D341Med (cell line): ENCODE data around the gene POU2AF1.

ENCODE experiments used
- DNase-seq: peaks from one replicate; pipeline ENCODE4 v3.0.0; 2012; ENCODE audit warnings: low spot score

The POU2AF1 gene, protein sequence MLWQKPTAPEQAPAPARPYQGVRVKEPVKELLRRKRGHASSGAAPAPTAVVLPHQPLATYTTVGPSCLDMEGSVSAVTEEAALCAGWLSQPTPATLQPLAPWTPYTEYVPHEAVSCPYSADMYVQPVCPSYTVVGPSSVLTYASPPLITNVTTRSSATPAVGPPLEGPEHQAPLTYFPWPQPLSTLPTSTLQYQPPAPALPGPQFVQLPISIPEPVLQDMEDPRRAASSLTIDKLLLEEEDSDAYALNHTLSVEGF

DNA sequence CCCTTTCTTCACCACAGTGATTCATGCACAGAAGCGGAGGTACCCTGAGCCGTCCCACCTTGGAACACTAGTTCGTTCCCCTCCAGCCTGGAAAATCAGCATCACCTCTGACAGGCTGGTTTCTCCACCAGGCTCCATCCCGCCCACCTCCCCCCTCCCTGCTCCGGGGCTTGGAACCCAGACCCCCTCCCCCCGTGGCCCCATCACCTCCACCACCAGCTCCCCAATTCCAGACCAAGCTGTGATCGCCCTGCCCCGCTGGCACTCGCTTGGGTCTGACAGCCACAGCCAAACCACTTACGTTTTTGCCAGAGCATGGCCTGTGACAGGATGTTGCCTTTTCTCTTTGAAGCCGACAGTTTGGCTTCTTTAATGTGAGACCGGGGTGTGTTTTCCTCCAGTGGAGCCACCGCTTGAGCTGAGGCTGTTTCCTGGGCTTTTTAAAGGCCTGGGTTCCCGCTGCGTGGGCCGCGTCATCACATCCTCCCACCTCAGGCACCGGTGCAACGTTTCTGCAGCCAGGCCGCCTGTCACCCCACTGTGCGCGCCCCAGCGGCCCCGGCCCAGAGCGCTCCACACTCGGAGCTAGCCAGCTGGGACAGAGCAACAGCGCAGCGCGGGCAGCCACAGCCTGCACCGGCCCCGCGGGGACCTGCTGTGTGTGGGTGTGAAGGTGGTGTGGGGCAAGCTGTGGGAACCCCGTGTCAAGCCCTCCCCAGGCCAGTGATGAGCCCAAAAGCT lies at the start of gene POU2AF1:
Gene POU2AF1 (minus strand): TSS at position 415 of the 741 bp plus-strand sequence. CDS start 98 bp downstream, at position 317.
- DNase-seq, result no peak

DNA sequence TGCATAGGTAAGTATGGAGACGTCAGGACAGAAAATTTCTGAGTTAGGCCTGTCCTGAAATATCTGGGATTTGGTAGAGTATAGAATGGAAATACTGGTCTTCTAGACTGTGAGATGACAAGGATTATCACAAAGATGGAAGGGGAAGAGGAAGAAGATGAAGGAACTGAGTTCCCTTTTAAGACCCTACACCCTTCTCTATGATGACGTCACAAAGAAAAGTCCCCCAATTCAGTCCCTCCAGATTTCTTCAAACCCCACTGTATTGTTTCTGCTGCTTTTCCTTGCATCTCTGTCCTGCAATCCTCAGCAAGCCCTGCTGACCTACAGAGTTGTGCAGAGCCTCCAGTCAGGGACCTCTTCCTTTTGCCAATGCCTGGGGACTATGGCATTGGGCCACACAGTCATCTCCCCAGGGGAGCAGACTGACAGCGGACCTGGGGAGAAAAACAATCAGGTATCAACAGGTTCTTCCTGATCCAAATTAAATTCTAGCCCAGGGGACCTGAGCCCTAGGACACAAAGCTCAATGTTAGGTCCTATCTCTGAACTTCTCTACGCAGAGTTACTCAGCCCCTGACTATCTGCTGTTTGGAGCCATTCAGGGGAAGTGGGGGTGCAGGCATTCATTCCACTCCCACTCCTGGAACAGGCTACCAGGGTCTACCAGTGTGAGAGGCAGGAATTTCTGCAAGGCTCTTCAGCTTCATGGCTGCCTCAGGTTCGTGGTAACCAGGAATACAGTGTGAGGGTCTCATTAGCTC lies 49.2 kb upstream of the POU2AF1 start:
- no peak for DNase-seq

DNA sequence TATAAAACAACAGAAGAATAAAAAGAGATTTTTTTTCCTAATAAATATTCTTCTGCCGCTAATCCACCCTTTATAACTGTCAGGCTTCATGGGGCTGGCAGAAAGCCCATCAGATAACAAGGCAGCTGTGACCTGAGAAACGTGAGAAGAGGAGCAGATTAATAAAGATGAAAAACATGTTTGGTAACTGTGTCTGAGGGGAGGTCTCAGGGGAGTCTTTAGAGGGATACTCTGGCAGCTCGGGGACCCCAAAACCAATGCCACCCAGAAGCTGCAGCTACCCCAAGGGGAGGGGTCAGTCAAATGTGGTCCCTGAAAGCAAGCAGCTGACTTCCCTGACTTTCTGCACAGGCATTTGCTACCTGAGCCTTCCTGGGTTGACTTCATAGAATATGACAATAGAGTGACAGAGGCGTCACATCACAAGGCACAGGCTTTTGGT lies 48.4 kb upstream of the POU2AF1 start:
- peak; percentile 39 for DNase-seq

DNA sequence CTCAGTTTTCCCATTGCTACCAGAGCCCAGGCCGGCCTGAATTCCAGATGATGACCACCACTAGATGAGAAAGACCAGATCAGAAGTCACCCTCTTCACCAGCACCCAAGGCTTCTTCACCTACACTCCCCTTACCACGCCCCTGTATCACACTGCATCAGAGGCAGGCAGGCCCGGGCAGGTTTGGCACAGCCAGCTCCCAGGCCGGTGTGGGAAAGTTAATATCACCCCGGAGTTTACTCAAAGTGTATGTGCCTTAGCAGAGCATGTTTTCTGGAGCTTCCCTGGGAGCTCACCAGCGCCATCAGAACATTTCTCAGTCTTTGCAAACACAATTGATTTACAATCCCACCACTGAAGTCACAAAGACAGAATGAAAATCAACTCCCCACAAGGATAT lies 47.5 kb upstream of the POU2AF1 start:
- no peak for DNase-seq

DNA sequence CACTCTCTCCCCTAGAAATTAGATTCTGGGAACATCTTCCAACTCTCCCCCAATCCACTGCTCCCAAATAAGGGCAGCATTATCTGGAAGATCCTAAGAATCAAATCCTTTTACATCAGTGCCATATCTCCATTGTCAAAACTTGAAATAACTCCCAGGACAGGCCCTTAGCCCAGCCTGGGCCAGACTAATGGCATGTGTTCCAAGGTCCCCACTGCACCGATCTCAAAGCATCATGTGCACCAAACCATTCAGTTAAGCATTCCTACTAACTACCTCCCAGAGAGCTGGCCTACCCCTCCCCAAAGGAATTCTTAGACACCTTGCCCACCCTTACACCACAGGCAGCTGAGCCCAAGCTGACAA lies 44.2 kb upstream of the POU2AF1 start:
- DNase-seq, result no peak

DNA sequence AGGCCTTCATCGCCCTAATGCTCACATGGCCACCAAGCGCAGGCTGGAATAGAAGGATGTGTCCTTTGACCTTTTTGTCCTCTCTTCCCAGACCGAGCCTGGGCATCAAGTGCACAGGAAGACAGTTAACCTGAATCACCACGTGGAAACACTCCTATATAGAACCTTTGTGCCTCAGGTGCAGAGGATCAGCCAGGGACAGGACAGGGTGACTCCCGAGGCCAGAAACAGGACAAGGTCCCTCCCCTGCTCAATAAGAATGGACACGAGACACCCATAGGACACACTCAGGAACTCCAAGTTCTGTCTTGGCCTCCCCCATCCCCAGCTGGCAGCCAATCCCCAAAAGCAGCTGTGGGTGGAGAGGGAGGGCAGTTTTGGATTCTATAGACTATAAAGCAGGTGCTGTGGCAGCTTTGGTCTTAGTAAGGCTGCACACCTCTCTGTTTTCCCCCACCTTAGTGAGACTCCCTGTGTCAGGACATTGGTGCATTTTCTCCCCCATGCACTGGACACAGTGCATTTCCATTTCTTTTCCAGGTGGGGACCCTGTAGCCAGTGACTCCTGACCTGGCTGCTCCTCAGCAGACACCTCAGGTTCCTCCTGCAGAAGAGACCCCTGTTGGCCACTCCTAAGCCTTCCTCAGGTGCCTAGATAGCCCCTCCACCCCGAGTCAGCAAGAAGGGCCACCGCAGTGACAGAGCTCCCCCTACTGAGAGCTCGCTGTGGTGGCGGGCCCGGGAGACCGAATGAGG lies 43.6 kb upstream of the POU2AF1 start:
- peak; percentile 74 for DNase-seq

DNA sequence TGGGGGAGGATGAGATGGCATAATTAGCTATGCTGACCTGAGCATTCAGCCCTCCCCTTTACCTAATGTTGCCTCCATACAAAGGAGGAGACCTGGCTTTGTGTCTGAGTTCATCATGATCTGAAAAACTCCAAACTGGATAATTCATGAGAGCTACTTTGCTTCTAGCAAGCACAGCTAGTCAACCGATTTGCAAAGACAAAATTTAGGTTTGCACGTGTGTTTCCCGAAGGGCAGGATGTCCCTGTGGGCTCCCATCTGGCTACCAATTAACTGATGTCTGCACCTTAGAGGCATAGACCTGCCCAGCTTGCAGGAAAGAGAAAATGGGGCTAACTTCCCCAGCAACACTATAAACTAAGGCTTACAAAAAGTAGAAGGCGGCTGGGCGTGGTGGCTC lies 42.2 kb upstream of the POU2AF1 start:
- DNase-seq, result no peak

DNA sequence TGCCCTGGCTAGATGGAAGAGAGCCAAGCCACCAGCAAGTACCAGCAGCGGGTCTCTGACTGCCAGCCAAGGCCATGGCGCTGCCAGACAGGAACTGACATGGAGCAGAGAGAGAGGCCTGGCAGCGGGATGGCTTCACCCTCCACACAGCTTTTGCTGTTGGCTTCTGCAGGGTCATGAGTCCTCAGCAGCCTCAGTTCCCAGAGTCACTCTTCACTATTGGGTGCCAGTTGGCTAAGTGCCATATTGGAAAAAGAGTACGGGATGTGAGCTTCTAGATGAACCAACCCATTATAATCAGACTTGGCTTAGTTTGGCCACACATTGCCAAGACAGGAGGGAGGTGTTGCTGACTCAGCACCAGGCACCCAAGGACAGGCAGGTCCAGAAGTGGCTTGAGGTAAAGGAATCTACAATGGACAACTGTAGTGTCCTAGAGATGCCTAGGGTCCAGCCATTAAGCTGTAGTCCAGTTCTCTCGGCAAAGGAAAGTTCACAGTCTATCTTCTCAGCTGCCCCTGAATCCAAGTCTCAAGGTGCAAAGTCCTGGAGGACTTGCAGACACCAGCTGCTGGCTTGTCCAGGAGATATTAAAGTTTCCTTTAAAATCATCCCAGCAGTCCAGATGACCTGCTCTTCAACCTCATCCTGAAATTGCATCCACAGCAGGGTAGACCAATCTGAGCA lies 40.7 kb upstream of the POU2AF1 start:
- no peak for DNase-seq

DNA sequence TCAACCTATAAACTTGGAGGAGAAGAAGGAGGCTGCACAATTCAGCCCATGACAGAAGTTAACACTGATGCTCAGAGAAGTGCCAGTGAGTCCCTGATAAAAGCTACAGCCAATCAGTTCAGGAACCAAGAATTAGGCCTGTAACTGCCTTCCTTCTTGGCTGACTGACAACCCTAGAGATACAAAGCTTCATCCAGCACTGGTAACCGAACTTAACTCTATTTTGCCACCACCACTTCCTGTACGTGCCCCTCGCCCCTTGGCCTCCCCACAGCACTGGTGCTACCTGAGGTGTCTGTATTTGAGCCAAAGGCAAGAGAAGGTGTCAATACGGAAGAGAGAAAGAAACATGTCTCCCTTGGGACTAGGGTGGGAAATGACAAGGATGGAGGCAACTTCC lies 40.1 kb upstream of the POU2AF1 start:
- DNase-seq, result no peak

DNA sequence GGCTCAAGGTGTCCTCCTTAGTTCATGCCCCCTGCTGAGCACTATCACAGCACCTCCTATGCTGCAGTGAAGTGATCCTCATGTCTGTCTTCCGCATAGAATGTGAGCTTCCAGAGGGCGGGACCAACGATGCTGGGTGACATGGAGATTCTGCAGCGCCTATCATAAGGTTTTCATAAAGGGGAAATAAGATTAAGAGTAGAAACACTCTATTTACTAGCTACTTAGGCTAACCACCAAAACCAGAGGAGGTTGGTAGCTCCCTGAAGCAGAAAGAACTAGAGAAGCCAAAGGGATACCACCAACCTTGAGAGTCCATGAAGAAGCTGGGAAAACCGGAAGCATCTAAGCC lies 39.3 kb upstream of the POU2AF1 start:
- no peak for DNase-seq

DNA sequence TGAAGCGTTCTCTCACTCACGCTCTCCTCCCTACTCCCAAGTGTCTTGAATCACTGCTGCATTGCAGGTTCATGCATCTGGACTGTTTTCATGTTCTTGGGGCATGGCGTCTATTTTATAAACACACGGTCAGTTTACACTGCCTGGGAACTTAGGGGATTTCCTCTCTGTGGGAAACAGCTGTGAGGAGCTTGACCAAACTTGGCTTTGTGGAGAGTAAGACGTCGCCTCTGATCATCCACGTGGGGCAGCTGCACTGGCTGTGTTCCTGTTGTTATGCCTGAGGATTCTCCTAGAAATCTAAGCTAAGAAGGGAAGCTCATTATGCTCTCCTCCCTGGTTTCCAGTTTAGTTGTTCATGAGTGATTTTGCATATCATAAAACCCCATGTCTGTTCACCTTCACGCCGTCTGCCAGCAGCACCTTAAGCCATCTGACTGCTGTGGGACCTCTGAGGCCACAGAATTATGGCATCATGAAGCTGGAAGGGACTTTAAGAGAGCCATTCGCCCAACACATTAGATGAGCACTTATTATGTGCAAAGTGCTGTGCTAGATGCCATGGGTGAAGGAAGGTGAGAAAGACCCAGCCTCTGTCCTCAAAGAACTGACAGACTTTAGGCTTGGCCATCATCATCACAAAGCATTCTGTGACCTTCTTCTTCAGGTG lies 38.8 kb upstream of the POU2AF1 start:
- no peak for DNase-seq

DNA sequence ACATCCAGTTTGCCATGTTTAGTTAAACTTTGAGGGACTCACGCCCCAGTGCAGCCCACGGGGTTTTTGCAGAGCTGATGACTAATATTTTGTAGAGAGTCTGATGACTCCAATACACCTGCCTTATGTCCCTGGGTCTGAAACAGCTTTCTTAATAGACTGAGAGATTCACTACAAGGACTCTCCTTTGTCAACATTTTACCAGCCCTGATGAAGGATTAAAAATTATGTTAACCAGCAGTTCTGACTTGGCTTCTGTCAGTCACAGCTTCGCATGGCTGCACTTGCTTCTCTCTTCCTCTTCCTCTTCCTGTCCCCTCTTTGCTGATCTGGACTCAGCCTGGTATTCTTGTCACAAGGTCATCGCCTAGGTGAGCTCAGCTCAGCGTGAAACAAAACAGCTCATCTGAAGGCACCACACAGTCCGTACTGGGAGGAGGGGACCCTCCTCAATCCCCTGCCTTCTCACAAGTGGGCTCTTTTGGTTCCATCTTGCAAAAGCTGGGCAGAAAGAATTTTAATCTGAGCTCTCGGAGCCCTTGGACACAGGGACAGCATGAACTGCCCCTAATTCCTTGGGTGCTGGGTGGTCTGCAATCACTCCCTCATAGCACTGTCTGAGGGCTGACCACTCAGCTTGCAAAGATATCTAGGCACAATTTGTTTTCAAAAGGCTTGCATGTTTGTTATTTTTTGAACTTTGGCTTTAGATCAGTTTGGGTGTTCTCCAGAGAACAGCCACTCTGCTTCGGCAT lies 38.1 kb upstream of the POU2AF1 start:
- no peak for DNase-seq

DNA sequence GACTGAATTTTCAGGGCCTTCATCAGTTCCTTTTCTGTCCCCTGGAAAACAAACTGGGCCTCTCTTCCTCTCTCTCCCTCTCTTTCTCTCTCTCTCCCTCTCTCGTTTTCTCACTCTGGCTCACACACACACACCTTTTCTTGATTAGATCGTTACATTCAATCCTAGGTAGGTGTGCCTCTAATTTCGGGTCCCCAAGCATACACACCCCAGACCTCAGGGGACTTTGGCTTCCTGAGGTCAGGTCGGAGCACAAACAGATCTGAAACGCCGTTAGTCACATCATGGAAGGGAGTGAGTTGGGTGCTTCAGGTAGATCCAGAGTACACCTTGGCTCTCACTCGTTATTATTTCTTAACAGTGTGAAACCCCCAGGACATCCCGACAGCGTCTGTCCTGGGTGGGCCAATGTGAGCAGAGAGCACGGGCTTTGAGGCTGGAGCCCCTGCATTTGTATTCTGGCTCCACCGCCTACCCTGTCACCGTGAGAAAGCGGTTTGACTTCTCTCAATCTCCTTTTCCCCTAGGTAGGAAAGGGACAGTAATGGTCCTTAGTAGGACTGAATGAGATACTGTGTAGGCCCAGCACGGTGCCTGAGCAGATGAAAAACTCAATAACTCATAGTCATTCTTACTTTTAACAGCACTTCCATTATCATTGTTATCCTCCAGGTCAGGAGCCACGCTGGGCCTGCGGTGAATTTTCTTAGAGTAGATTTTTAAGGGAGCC lies 37.3 kb upstream of the POU2AF1 start:
- DNase-seq, result no peak

DNA sequence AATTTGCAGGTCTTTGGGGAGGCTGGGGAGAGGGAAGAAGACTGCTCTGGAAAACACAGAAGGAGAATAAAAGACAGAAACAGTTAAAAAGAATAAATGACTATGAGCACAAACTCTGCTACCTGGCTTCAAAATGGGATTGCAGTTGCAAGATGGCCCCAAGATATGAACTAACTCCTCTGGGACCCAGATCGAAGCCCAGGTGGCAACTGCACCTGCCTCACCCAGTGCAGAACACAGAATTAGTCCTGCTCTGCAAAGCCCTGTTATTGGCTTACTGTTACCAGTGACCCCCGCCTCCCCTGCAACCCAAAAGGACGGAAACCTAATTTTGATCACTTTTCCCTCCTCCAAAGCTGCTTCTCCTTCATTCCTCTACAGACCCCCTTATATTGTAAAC lies 35.9 kb upstream of the POU2AF1 start:
- DNase-seq, result no peak

DNA sequence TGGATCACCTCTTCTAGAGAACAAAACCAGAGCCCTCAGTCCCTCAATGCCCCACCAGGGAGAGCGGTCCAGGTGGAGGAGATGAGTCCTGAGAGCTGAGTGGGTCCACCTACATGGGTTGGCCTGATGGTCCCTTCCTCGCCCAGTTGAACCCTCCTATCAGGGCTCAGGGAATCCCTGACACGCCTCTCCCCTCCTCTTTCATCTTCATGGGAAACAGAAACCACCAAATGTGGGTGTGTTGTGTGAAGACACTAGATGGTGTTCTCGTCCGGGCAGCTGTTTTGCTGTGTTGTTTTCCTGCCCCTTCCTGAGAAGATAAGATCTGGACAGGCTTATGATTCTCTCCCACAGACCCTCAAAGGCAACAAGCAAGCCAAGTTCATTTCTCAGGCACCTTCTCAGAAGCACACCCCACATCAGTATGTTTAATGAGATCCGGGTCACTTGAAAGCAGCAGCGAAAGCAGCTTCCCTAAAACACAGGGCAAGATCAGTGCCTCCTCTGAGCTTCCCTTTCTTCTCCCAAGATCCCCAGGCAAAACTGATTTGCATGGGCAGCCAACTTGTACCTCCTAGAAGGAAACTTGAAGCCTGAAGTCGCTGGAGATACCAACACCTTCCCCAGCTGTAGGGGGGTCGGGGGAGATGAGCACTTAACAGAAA lies 35.3 kb upstream of the POU2AF1 start:
- no peak for DNase-seq

DNA sequence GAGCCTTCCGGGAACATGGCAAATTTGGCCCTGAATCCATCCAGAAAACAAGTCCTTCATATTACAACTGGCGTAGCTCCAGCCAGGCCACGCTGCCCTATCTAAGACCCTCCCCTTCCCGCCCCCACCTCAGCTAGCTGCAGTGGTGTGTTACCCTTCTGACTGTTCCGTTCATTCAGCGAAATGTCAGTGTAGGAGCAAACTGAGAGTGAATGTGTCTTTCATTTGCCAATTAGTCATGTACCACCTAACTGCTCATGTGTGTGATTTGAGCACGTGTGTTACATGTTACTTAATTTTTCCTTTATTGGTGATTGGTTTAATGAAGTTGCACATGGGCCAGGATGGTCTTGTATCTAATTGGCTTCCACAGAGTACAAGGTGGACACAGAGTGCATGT lies 34.8 kb upstream of the POU2AF1 start:
- no peak for DNase-seq

DNA sequence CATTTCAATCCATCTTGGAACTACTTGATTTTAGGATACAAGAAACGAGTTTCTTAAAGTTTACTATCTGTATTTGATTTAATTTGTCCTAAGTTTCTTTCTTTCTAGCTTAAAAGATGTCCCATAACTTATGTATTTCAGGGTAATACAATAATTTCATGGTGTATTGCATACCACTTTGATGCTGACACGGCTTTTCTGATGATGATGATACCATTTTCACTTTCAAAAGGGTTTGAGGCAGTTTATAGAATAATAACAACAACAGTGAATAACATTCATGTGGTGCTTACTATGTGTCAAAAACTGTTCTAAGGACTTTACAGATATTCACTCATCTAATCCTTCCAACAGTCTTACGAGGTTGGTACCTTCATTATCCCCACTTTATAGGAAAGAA lies 33.2 kb upstream of the POU2AF1 start:
- DNase-seq, result no peak

DNA sequence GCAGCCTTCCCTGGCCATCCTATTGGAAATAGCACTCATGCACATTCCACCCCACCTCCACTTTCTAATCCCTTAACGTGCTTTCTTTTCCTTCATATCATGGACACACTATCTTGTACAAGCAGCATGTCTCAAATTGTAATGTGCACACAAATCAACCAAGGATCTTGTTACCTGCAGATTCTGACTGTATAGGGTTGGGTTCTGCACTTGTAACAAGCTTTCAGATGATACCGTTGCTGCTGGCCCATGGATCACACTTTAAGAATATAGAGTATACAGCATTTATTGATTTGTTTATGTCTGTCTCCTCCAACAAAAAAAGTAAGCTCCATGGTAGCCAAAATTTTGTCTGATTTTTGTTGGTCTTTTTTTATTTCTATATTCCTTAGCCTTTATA lies 32.4 kb upstream of the POU2AF1 start:
- DNase-seq, result no peak

DNA sequence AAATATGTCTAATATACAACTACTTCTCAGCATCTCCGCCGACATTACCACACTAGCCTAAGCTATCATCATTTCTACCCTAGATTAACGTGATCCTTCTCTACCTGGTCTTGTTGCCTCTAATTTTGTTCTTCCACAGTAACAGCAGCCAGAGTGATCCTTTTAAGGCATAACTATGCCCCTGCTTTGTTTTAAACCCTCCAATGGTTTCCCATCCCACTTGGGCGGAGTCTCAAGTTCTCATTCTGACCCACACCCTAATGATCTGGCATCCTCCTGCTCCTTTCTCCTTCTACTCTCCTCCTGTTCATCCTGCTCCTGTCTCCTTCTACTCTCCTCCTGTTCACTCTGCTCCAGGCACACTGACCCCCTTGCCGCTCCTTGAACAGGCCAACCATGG lies 31.9 kb upstream of the POU2AF1 start:
- DNase-seq, result no peak
